Vagina (tissue), 2 donors: ENCODE data around the gene HEATR1.

Experiments used
- CTCF ChIP-seq, 3 experiments: fragments of 450-650 bp in 2 of 3; fragments of 200-600 bp in 1 of 3; sonication (generic) in 1 of 3; IDR thresholded peaks; one replicate each; pipeline ENCODE4 v1.5.1; 2017 to 2019; ENCODE audit warnings: antibody characterized with exemption in 3 of 3, mild to moderate bottlenecking in 2 of 3, moderate library complexity in 2 of 3
- POLR2AphosphoS5 ChIP-seq, 2 donors: sonication (generic); formaldehyde crosslinking; IDR thresholded peaks; one replicate each; pipeline ENCODE4 v1.9.0; 2017; ENCODE audit warnings: antibody characterized with exemption in 2 of 2, mild to moderate bottlenecking in 2 of 2, low read depth in 1 of 2; ENCODE audit not compliant: insufficient read depth in 1 of 2

DNA sequence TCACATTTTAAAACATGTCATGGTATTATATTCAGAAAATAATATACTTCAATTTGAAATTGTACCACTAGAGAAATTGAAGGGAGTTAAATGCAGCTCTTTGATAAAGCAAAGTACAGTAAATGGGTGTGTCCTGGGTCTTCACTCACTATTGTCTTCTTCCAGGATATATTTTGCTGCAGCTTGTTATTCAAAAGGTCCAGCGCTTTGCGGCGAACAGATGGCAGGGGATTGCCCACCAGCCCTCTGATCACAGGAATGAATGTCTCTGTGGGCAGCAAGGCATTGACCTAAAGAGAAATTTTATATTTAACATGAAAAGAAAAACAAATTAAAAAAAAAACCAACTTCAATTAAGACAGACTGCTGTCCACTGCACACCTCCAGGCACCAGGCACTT, 45.5 kb downstream of the HEATR1 start:
- TF ChIP-seq CTCF (IDR thresholded peaks at IDR 0.05) (no peak), POLR2AphosphoS5 (IDR thresholded peaks at IDR 0.05; ENCODE audit: insufficient read depth in 1 of 2, low read depth in 1 of 2) (no peak)
